Liver (tissue), 3 donors: Measurements from ENCODE around the gene SOCS4.

Experiments
- CTCF ChIP-seq: fragments of 150-350 bp; IDR thresholded peaks from 2 replicates; pipeline ENCODE4 v1.5.1; 2017; ENCODE audit warnings: improper control_type of control experiment, low read depth, low read length; ENCODE audit not compliant: missing input control
- GABPA ChIP-seq, 2 donors: IDR thresholded peaks in 1 of 2; conservative IDR thresholded peaks in 1 of 2; 2 replicates each; pipeline ENCODE4 v1.6.1; 2016; ENCODE audit warnings: antibody characterized with exemption in 2 of 2, mild to moderate bottlenecking in 1 of 2, moderate library complexity in 1 of 2
- TAF1 ChIP-seq: conservative IDR thresholded peaks from 2 replicates; pipeline ENCODE4 v1.6.1; 2016; ENCODE audit warnings: antibody characterized with exemption, mild to moderate bottlenecking
- donor health status: healthy.
- donor health status: healthy.

- TF ChIP-seq GABPA (IDR thresholded peaks at IDR 0.05 in 1 of 2, conservative IDR thresholded peaks at IDR 0.05 in 1 of 2) (no peak), CTCF (no peak), TAF1 (no peak)
These were observed 7.0 kb upstream of the SOCS4 start for GRCh38 chr14:55019968-55020554.
